ENCODE results near the gene ZMIZ1.
A peak's percentile ranks its signal among the peaks of the same experiment; 100 is the strongest.

ZMIZ1 gene

GRCh38 chr10:79119306-79119705 lies 50.5 kb downstream of the ZMIZ1 start:
- Histone ChIP-seq H2AFZ (ENCODE audit: insufficient read depth, low read length, poor library complexity) (no peak overlapping the region), H4K8ac (ENCODE audit: low read depth, low read length) (no peak overlapping the region), H3K36me3 (ENCODE audit: control insufficient read depth in 1 of 2, insufficient read depth in 2 of 2, low read length in 2 of 2) (peaks cover 71 to 73% of the 10 kb centered on the region in 2 experiments), H3K9ac (ENCODE audit: low read length) (no peak overlapping the region), H3K4me3 (ENCODE audit: low read depth, low read length) (no peak overlapping the region), H3K27me3 (ENCODE audit: insufficient read depth, low read length) (no peaks in the 10 kb centered on the region), H3K4ac (ENCODE audit: low read depth, low read length) (no peak overlapping the region), H3K27ac (ENCODE audit: low read depth, low read length) (no peak overlapping the region), H3K9me3 (ENCODE audit: insufficient read depth, low read depth, low read length) (no peaks in the 10 kb centered on the region), H3K4me2 (ENCODE audit: low read length) (no peak overlapping the region), H3K23ac (ENCODE audit: low read length) (no peak overlapping the region), H3K79me2 (ENCODE audit: control insufficient read depth, insufficient read depth, low read length, poor library complexity) (peaks cover 5% of the 10 kb centered on the region), H3K14ac (ENCODE audit: low read length) (no peak overlapping the region), H2AK5ac (ENCODE audit: low read length) (no peak overlapping the region), H2BK12ac (ENCODE audit: low read length) (no peak overlapping the region), H3K18ac (ENCODE audit: low read length) (no peak overlapping the region), H3K4me1 (ENCODE audit: control insufficient read depth in 1 of 2, insufficient read depth in 2 of 2, low read length in 2 of 2) (peaks cover 0 to 5% of the 10 kb centered on the region in 2 experiments), H4K91ac (ENCODE audit: low read depth, low read length) (no peak overlapping the region), H4K12ac (ENCODE audit: low read depth, low read length) (no peak overlapping the region), H2BK120ac (ENCODE audit: insufficient read depth, low read length, poor library complexity) (no peak overlapping the region), H3K79me1 (ENCODE audit: low read length) (no peaks in the 10 kb centered on the region), H2BK5ac (ENCODE audit: low read depth, low read length, poor library complexity) (no peak overlapping the region)
- no peak for DNase-seq
- no CpG with 5 or more reads among the region's 5 CpGs for WGBS (ENCODE audit: extremely low coverage, insufficient coverage, insufficient read length)

DNA sequence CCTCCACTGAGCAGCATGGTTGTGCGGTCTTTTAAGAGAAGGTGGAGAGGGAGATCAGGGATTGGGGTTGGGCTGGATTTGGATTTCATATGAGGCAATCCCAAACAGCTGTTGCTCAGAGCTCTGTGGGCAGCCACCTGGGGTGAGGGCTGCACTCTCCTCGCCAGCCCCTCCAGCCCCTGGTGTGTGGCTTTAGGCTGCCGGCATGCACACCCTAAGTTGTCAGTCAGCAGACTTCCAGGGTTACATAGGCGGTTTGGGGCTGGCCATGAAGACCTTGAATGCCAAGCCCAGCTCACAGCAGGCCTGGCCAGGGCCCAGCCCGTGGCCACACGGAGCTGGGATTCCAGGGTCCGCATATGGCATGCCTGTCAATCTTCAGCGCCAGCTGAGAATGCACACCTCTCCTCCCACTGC lies 54.8 kb downstream of the ZMIZ1 start:
- Histone ChIP-seq H3K4me3 (ENCODE audit: low read depth, low read length) (peak overlapping the region; percentile 8), H2BK120ac (ENCODE audit: insufficient read depth, low read length, poor library complexity) (no peak overlapping the region), H3K4me1 (ENCODE audit: control insufficient read depth in 1 of 2, insufficient read depth in 2 of 2, low read length in 2 of 2) (peaks cover 3 to 10% of the 10 kb centered on the region in 2 experiments), H3K27ac (ENCODE audit: low read depth, low read length) (no peak overlapping the region), H3K27me3 (ENCODE audit: insufficient read depth, low read length) (no peaks in the 10 kb centered on the region), H3K18ac (ENCODE audit: low read length) (no peak overlapping the region), H3K36me3 (ENCODE audit: control insufficient read depth in 1 of 2, insufficient read depth in 2 of 2, low read length in 2 of 2) (peaks cover 84 to 85% of the 10 kb centered on the region in 2 experiments), H3K9me3 (ENCODE audit: insufficient read depth, low read depth, low read length) (no peaks in the 10 kb centered on the region), H2BK5ac (ENCODE audit: low read depth, low read length, poor library complexity) (no peak overlapping the region), H3K4me2 (ENCODE audit: low read length) (no peak overlapping the region), H4K8ac (ENCODE audit: low read depth, low read length) (no peak overlapping the region), H3K23ac (ENCODE audit: low read length) (no peak overlapping the region), H3K14ac (ENCODE audit: low read length) (no peak overlapping the region), H2BK12ac (ENCODE audit: low read length) (no peak overlapping the region), H3K9ac (ENCODE audit: low read length) (no peak overlapping the region), H2AK5ac (ENCODE audit: low read length) (no peak overlapping the region), H3K79me1 (ENCODE audit: low read length) (no peaks in the 10 kb centered on the region), H2AFZ (ENCODE audit: insufficient read depth, low read length, poor library complexity) (no peak overlapping the region), H4K91ac (ENCODE audit: low read depth, low read length) (no peak overlapping the region), H4K12ac (ENCODE audit: low read depth, low read length) (no peak overlapping the region), H3K79me2 (ENCODE audit: control insufficient read depth, insufficient read depth, low read length, poor library complexity) (peaks cover 2% of the 10 kb centered on the region), H3K4ac (ENCODE audit: low read depth, low read length) (no peak overlapping the region)
- WGBS (ENCODE audit: extremely low coverage, insufficient coverage, insufficient read length), result no CpG with 5 or more reads among the region's 8 CpGs
- no peak for DNase-seq

GRCh38 chr10:79124066-79124465 lies 55.3 kb downstream of the ZMIZ1 start:
- H3K23ac ChIP-seq (ENCODE audit: low read length), result no peak overlapping the region
- H2BK120ac ChIP-seq (ENCODE audit: insufficient read depth, low read length, poor library complexity), result no peak overlapping the region
- no peak overlapping the region for H3K4ac ChIP-seq (ENCODE audit: low read depth, low read length)
- no peak overlapping the region for H2BK5ac ChIP-seq (ENCODE audit: low read depth, low read length, poor library complexity)
- H3K27ac ChIP-seq (ENCODE audit: low read depth, low read length), result no peak overlapping the region
- no peak overlapping the region for H2AFZ ChIP-seq (ENCODE audit: insufficient read depth, low read length, poor library complexity)
- peak overlapping the region; percentile 8 for H3K4me3 ChIP-seq (ENCODE audit: low read depth, low read length)
- H3K27me3 ChIP-seq (ENCODE audit: insufficient read depth, low read length), result no peaks in the 10 kb centered on the region
- no peak overlapping the region for H2AK5ac ChIP-seq (ENCODE audit: low read length)
- H4K91ac ChIP-seq (ENCODE audit: low read depth, low read length), result no peak overlapping the region
- no peak overlapping the region for H3K18ac ChIP-seq (ENCODE audit: low read length)
- no peak overlapping the region for H2BK12ac ChIP-seq (ENCODE audit: low read length)
- no peak overlapping the region for H4K12ac ChIP-seq (ENCODE audit: low read depth, low read length)
- no peak overlapping the region for H4K8ac ChIP-seq (ENCODE audit: low read depth, low read length)
- peaks cover 79 to 80% of the 10 kb centered on the region in 2 experiments for H3K36me3 ChIP-seq (ENCODE audit: control insufficient read depth in 1 of 2, insufficient read depth in 2 of 2, low read length in 2 of 2)
- H3K4me1 ChIP-seq (ENCODE audit: control insufficient read depth in 1 of 2, insufficient read depth in 2 of 2, low read length in 2 of 2), result peaks cover 3 to 13% of the 10 kb centered on the region in 2 experiments
- H3K4me2 ChIP-seq (ENCODE audit: low read length), result no peak overlapping the region
- H3K9ac ChIP-seq (ENCODE audit: low read length), result no peak overlapping the region
- H3K79me2 ChIP-seq (ENCODE audit: control insufficient read depth, insufficient read depth, low read length, poor library complexity), result peaks cover 2% of the 10 kb centered on the region
- H3K79me1 ChIP-seq (ENCODE audit: low read length), result no peaks in the 10 kb centered on the region
- no peak overlapping the region for H3K14ac ChIP-seq (ENCODE audit: low read length)
- no peaks in the 10 kb centered on the region for H3K9me3 ChIP-seq (ENCODE audit: insufficient read depth, low read depth, low read length)
- no peak for DNase-seq

GRCh38 chr10:79125092-79125491 lies 56.3 kb downstream of the ZMIZ1 start:
- Histone ChIP-seq H2AFZ (ENCODE audit: insufficient read depth, low read length, poor library complexity) (no peak overlapping the region), H2AK5ac (ENCODE audit: low read length) (no peak overlapping the region), H3K79me2 (ENCODE audit: control insufficient read depth, insufficient read depth, low read length, poor library complexity) (peaks cover 2% of the 10 kb centered on the region), H4K8ac (ENCODE audit: low read depth, low read length) (no peak overlapping the region), H4K91ac (ENCODE audit: low read depth, low read length) (no peak overlapping the region), H3K36me3 (ENCODE audit: control insufficient read depth in 1 of 2, insufficient read depth in 2 of 2, low read length in 2 of 2) (peaks cover 71 to 72% of the 10 kb centered on the region in 2 experiments), H3K4me2 (ENCODE audit: low read length) (no peak overlapping the region), H3K27ac (ENCODE audit: low read depth, low read length) (no peak overlapping the region), H3K14ac (ENCODE audit: low read length) (no peak overlapping the region), H3K18ac (ENCODE audit: low read length) (no peak overlapping the region), H3K4me1 (ENCODE audit: control insufficient read depth in 1 of 2, insufficient read depth in 2 of 2, low read length in 2 of 2) (peaks cover 12 to 22% of the 10 kb centered on the region in 2 experiments), H2BK5ac (ENCODE audit: low read depth, low read length, poor library complexity) (no peak overlapping the region), H3K79me1 (ENCODE audit: low read length) (no peaks in the 10 kb centered on the region), H4K12ac (ENCODE audit: low read depth, low read length) (no peak overlapping the region), H3K4me3 (ENCODE audit: low read depth, low read length) (no peak overlapping the region), H2BK120ac (ENCODE audit: insufficient read depth, low read length, poor library complexity) (no peak overlapping the region), H3K9ac (ENCODE audit: low read length) (no peak overlapping the region), H3K23ac (ENCODE audit: low read length) (no peak overlapping the region), H3K4ac (ENCODE audit: low read depth, low read length) (no peak overlapping the region), H3K9me3 (ENCODE audit: insufficient read depth, low read depth, low read length) (no peaks in the 10 kb centered on the region), H2BK12ac (ENCODE audit: low read length) (no peak overlapping the region), H3K27me3 (ENCODE audit: insufficient read depth, low read length) (no peaks in the 10 kb centered on the region)
- no peak for DNase-seq
- no CpG with 5 or more reads among the region's 7 CpGs for WGBS (ENCODE audit: extremely low coverage, insufficient coverage, insufficient read length)

All from trophoblast cell (in vitro differentiated cells and primary cell).